GM23338 (cell line): ENCODE data around the gene CLIC3. TPM values are rescaled to one million over a fixed set of nuclear protein-coding genes. Genes with fewer than 3 reads are reported as not detected.

ENCODE experiments used
- ATAC-seq: fragments of 200-7000 bp; cut with Tn5 transposase; 3 replicates; pipeline ENCODE4 v1.9.1; 2020
- DNase-seq: peaks from one replicate; pipeline ENCODE4 v3.0.0-alpha.2; 2015; ENCODE audit warnings: low spot score
- H2AFZ ChIP-seq: fragments of 200-600 bp; sonication (generic); 2 replicates; pipeline ENCODE4 v1.8.0; 2016; ENCODE audit warnings: antibody characterized with exemption, mild to moderate bottlenecking, moderate library complexity
- H3F3A ChIP-seq: fragments of 200-600 bp; sonication (generic); replicated peaks from 2 replicates; pipeline ENCODE4 v1.8.0; 2017; ENCODE audit warnings: antibody characterized with exemption, mixed run types, low read depth
- H3K27ac ChIP-seq: fragments of 200-600 bp; sonication (generic); 2 replicates; pipeline ENCODE4 v1.6.1; 2016; ENCODE audit warnings: low read depth
- H3K27me3 ChIP-seq: fragments of 200-600 bp; sonication (generic); 2 replicates; pipeline ENCODE4 v1.8.0; 2016; ENCODE audit warnings: mild to moderate bottlenecking, mixed run types, moderate library complexity; ENCODE audit not compliant: insufficient read depth
- H3K36me3 ChIP-seq: fragments of 200-600 bp; sonication (generic); 2 replicates; pipeline ENCODE4 v1.8.0; 2016; ENCODE audit warnings: mild to moderate bottlenecking; ENCODE audit not compliant: insufficient read depth
- H3K4me1 ChIP-seq: fragments of 200-600 bp; sonication (generic); 2 replicates; pipeline ENCODE4 v1.8.0; 2016; ENCODE audit warnings: mild to moderate bottlenecking, moderate library complexity; ENCODE audit not compliant: insufficient read depth
- H3K4me2 ChIP-seq: fragments of 200-600 bp; sonication (generic); 2 replicates; pipeline ENCODE4 v1.7.1; 2017; ENCODE audit warnings: mixed run types
- H3K4me3 ChIP-seq: fragments of 200-600 bp; sonication (generic); 2 replicates; pipeline ENCODE4 v1.6.1; 2016; ENCODE audit warnings: mixed run types
- H3K79me2 ChIP-seq: fragments of 200-600 bp; sonication (generic); replicated peaks from 2 replicates; pipeline ENCODE4 v1.8.0; 2017; ENCODE audit warnings: mild to moderate bottlenecking; ENCODE audit not compliant: insufficient read depth
- H3K9me2 ChIP-seq: fragments of 200-600 bp; sonication (generic); 2 replicates; pipeline ENCODE4 v1.8.0; 2017; ENCODE audit not compliant: insufficient read depth
- H4K20me1 ChIP-seq: fragments of 200-600 bp; sonication (generic); replicated peaks from 2 replicates; pipeline ENCODE4 v1.8.0; 2017; ENCODE audit warnings: mild to moderate bottlenecking; ENCODE audit not compliant: insufficient read depth
- H3K27ac Mint-ChIP-seq: 2 replicates; pipeline ENCODE4 v1.8.0; 2020; ENCODE audit warnings: inconsistent platforms, mild to moderate bottlenecking, moderate library complexity, mixed read lengths
- H3K27me3 Mint-ChIP-seq: 3 replicates; pipeline ENCODE4 v1.8.0; 2022; ENCODE audit warnings: low read depth, mild to moderate bottlenecking, moderate library complexity, mixed read lengths, inconsistent platforms; ENCODE audit not compliant: insufficient read depth, poor library complexity
- H3K36me3 Mint-ChIP-seq: 3 replicates; pipeline ENCODE4 v1.8.0; 2021; ENCODE audit warnings: low read depth, mild to moderate bottlenecking, inconsistent platforms, moderate library complexity, mixed read lengths
- H3K4me1 Mint-ChIP-seq: 3 replicates; pipeline ENCODE4 v1.8.0; 2020; ENCODE audit warnings: mild to moderate bottlenecking, inconsistent platforms, mixed read lengths
- H3K4me3 Mint-ChIP-seq: 3 replicates; pipeline ENCODE4 v1.8.0; 2021; ENCODE audit warnings: moderate library complexity, mild to moderate bottlenecking, inconsistent platforms, mixed read lengths
- H3K9me3 Mint-ChIP-seq: 3 replicates; pipeline ENCODE4 v1.8.0; 2020; ENCODE audit warnings: moderate library complexity, mild to moderate bottlenecking, inconsistent platforms, mixed read lengths
- CREB1 ChIP-seq: fragments of 250-450 bp; sonication (Bioruptor Pico); IDR thresholded peaks from 2 replicates; pipeline ENCODE4 v1.5.0; 2020; ENCODE audit warnings: low read depth, mild to moderate bottlenecking, moderate library complexity
- EZH2 ChIP-seq: fragments of 200-600 bp; sonication (generic); IDR thresholded peaks from one replicate; pipeline ENCODE4 v1.8.0; 2017; ENCODE audit warnings: antibody characterized with exemption, mild to moderate bottlenecking, low read depth; ENCODE audit not compliant: unreplicated experiment
- EZH2phosphoT487 ChIP-seq: fragments of 200-600 bp; sonication (generic); IDR thresholded peaks from one replicate; pipeline ENCODE4 v1.8.1; 2018; ENCODE audit warnings: antibody characterized with exemption; ENCODE audit not compliant: unreplicated experiment
- JUNB ChIP-seq: IDR thresholded peaks from one replicate; pipeline ENCODE4 v1.6.1; 2016; ENCODE audit warnings: antibody characterized with exemption; ENCODE audit not compliant: unreplicated experiment
- NANOG ChIP-seq: IDR thresholded peaks from 2 replicates; pipeline ENCODE4 v1.6.1; 2016; ENCODE audit warnings: antibody characterized with exemption, borderline replicate concordance
- POLR2AphosphoS5 ChIP-seq: IDR thresholded peaks from 2 replicates; pipeline ENCODE4 v1.6.1; 2016; ENCODE audit warnings: antibody characterized with exemption, low read depth
- STAT1 ChIP-seq: IDR thresholded peaks from one replicate; pipeline ENCODE4 v1.6.1; 2016; ENCODE audit warnings: antibody characterized with exemption; ENCODE audit not compliant: unreplicated experiment
- ZNF114 ChIP-seq: fragments of 250-450 bp; sonication (Bioruptor Pico); IDR thresholded peaks from 2 replicates; pipeline ENCODE4 v1.5.0; 2020; ENCODE audit warnings: mild to moderate bottlenecking, moderate library complexity
- ZNF331 ChIP-seq: fragments of 250-450 bp; sonication (Bioruptor Pico); IDR thresholded peaks from 2 replicates; pipeline ENCODE4 v1.5.0; 2020; ENCODE audit warnings: low read depth, mild to moderate bottlenecking, moderate library complexity
- polyA plus RNA-seq: library from polyadenylated mRNA; unstranded; fragments of >200 nt; fragmentation: Nextera tagmentation; extraction: Ambion mirVana; gene quantifications from 2 replicates; pipeline ENCODE4 v1.2.1, GENCODE V29; 2016
- total RNA-seq: library from RNA; depleted of rRNA; stranded (reverse); fragments of >200 nt; shearing (Covaris generic); gene quantifications from 2 replicates; pipeline ENCODE4 v1.2.3, GENCODE V29; 2014
- TF ChIP-seq, protein P1 (sequence below): IDR thresholded peaks from 2 replicates; pipeline ENCODE4 v1.6.1; 2016; ENCODE audit warnings: antibody characterized with exemption
- TF ChIP-seq, protein P2 (sequence below): IDR thresholded peaks from one replicate; pipeline ENCODE4 v1.6.1; 2018; ENCODE audit warnings: antibody characterized with exemption; ENCODE audit not compliant: unreplicated experiment
- TF ChIP-seq, protein P3 (sequence below), 2 experiments: fragments of 200-600 bp in 1 of 2; sonication (generic) in 1 of 2; conservative IDR thresholded peaks; 2 replicates each; pipeline versions ENCODE4 v1.5.1 to v1.6.1; 2016 to 2017; ENCODE audit warnings: antibody characterized with exemption in 2 of 2, low read depth in 2 of 2, mild to moderate bottlenecking in 2 of 2, moderate library complexity in 1 of 2
- TF ChIP-seq, protein P4 (sequence below): fragments of 250-450 bp; sonication (Bioruptor Pico); IDR thresholded peaks from 2 replicates; pipeline ENCODE4 v1.5.0; 2020; ENCODE audit warnings: mild to moderate bottlenecking, moderate library complexity

The CLIC3 gene
- total and polyA plus RNA-seq, 2 experiments from 2014 or later: 0.53 to 0.56 TPM

DNA sequence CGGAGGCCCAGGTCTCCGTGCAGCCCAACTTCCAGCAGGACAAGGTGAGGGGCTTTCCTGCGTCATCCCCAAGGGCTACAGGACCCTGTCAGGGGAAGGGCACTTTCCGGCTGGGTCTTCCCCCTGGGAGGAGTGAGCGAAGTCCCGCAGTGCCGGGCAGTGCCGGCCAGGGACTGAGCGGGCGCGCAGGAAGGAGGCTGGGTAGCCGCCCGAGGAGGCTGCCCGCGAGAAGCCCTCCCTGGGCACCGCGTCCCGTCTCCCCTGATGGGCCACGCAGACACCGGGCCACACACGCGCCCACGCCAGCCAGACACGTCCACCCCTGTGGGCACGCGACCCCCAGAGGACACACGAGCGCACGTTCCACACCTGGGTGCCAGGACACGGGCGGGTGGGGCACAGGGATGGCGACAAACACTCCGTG is 18.7 kb downstream of the CLIC3 start:
- Mint-ChIP-seq H3K9me3 (no peaks in the 10 kb centered on the region), H3K4me3 (peak overlapping the region; percentile 64), H3K27me3 (peaks cover 7% of the 10 kb centered on the region), H3K4me1 (peaks cover 2% of the 10 kb centered on the region; the same call in 1 of the 3 replicates), H3K27ac (no peak overlapping the region), H3K36me3 (no peaks in the 10 kb centered on the region)
- peak; percentile 25 for ATAC-seq
- no peaks in the 10 kb centered on the region for H4K20me1 ChIP-seq
- H3K27me3 ChIP-seq: no peaks in the 10 kb centered on the region
- H3K79me2 ChIP-seq: no peaks in the 10 kb centered on the region
- no peaks in the 10 kb centered on the region for H3K36me3 ChIP-seq
- peak overlapping the region; percentile 52; the same call in 1 of the 2 replicates for H2AFZ ChIP-seq
- no peaks in the 10 kb centered on the region for H3F3A ChIP-seq
- H3K27ac ChIP-seq: no peak overlapping the region
- peak overlapping the region; percentile 86 for H3K4me2 ChIP-seq
- H3K4me3 ChIP-seq: peak overlapping the region; percentile 70
- H3K9me2 ChIP-seq: no peaks in the 10 kb centered on the region
- no peak for TF ChIP-seq STAT1
- TF ChIP-seq NANOG: no peak
- TF ChIP-seq JUNB: no peak
- TF ChIP-seq ZNF331 (CRISPR knock-in tag): no peak
- TF ChIP-seq, protein P1, sequence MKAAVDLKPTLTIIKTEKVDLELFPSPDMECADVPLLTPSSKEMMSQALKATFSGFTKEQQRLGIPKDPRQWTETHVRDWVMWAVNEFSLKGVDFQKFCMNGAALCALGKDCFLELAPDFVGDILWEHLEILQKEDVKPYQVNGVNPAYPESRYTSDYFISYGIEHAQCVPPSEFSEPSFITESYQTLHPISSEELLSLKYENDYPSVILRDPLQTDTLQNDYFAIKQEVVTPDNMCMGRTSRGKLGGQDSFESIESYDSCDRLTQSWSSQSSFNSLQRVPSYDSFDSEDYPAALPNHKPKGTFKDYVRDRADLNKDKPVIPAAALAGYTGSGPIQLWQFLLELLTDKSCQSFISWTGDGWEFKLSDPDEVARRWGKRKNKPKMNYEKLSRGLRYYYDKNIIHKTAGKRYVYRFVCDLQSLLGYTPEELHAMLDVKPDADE: no peak
- TF ChIP-seq ZNF114: no peak
- TF ChIP-seq POLR2AphosphoS5: no peak
- TF ChIP-seq CREB1: no peak
- TF ChIP-seq EZH2: no peak
- TF ChIP-seq, protein P2, sequence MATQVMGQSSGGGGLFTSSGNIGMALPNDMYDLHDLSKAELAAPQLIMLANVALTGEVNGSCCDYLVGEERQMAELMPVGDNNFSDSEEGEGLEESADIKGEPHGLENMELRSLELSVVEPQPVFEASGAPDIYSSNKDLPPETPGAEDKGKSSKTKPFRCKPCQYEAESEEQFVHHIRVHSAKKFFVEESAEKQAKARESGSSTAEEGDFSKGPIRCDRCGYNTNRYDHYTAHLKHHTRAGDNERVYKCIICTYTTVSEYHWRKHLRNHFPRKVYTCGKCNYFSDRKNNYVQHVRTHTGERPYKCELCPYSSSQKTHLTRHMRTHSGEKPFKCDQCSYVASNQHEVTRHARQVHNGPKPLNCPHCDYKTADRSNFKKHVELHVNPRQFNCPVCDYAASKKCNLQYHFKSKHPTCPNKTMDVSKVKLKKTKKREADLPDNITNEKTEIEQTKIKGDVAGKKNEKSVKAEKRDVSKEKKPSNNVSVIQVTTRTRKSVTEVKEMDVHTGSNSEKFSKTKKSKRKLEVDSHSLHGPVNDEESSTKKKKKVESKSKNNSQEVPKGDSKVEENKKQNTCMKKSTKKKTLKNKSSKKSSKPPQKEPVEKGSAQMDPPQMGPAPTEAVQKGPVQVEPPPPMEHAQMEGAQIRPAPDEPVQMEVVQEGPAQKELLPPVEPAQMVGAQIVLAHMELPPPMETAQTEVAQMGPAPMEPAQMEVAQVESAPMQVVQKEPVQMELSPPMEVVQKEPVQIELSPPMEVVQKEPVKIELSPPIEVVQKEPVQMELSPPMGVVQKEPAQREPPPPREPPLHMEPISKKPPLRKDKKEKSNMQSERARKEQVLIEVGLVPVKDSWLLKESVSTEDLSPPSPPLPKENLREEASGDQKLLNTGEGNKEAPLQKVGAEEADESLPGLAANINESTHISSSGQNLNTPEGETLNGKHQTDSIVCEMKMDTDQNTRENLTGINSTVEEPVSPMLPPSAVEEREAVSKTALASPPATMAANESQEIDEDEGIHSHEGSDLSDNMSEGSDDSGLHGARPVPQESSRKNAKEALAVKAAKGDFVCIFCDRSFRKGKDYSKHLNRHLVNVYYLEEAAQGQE: no peak
- no peak for TF ChIP-seq EZH2phosphoT487
- TF ChIP-seq, protein P3, sequence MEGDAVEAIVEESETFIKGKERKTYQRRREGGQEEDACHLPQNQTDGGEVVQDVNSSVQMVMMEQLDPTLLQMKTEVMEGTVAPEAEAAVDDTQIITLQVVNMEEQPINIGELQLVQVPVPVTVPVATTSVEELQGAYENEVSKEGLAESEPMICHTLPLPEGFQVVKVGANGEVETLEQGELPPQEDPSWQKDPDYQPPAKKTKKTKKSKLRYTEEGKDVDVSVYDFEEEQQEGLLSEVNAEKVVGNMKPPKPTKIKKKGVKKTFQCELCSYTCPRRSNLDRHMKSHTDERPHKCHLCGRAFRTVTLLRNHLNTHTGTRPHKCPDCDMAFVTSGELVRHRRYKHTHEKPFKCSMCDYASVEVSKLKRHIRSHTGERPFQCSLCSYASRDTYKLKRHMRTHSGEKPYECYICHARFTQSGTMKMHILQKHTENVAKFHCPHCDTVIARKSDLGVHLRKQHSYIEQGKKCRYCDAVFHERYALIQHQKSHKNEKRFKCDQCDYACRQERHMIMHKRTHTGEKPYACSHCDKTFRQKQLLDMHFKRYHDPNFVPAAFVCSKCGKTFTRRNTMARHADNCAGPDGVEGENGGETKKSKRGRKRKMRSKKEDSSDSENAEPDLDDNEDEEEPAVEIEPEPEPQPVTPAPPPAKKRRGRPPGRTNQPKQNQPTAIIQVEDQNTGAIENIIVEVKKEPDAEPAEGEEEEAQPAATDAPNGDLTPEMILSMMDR (conservative IDR thresholded peaks at IDR 0.05; ENCODE audit: low read depth in 2 of 2): no peak
- TF ChIP-seq, protein P4, sequence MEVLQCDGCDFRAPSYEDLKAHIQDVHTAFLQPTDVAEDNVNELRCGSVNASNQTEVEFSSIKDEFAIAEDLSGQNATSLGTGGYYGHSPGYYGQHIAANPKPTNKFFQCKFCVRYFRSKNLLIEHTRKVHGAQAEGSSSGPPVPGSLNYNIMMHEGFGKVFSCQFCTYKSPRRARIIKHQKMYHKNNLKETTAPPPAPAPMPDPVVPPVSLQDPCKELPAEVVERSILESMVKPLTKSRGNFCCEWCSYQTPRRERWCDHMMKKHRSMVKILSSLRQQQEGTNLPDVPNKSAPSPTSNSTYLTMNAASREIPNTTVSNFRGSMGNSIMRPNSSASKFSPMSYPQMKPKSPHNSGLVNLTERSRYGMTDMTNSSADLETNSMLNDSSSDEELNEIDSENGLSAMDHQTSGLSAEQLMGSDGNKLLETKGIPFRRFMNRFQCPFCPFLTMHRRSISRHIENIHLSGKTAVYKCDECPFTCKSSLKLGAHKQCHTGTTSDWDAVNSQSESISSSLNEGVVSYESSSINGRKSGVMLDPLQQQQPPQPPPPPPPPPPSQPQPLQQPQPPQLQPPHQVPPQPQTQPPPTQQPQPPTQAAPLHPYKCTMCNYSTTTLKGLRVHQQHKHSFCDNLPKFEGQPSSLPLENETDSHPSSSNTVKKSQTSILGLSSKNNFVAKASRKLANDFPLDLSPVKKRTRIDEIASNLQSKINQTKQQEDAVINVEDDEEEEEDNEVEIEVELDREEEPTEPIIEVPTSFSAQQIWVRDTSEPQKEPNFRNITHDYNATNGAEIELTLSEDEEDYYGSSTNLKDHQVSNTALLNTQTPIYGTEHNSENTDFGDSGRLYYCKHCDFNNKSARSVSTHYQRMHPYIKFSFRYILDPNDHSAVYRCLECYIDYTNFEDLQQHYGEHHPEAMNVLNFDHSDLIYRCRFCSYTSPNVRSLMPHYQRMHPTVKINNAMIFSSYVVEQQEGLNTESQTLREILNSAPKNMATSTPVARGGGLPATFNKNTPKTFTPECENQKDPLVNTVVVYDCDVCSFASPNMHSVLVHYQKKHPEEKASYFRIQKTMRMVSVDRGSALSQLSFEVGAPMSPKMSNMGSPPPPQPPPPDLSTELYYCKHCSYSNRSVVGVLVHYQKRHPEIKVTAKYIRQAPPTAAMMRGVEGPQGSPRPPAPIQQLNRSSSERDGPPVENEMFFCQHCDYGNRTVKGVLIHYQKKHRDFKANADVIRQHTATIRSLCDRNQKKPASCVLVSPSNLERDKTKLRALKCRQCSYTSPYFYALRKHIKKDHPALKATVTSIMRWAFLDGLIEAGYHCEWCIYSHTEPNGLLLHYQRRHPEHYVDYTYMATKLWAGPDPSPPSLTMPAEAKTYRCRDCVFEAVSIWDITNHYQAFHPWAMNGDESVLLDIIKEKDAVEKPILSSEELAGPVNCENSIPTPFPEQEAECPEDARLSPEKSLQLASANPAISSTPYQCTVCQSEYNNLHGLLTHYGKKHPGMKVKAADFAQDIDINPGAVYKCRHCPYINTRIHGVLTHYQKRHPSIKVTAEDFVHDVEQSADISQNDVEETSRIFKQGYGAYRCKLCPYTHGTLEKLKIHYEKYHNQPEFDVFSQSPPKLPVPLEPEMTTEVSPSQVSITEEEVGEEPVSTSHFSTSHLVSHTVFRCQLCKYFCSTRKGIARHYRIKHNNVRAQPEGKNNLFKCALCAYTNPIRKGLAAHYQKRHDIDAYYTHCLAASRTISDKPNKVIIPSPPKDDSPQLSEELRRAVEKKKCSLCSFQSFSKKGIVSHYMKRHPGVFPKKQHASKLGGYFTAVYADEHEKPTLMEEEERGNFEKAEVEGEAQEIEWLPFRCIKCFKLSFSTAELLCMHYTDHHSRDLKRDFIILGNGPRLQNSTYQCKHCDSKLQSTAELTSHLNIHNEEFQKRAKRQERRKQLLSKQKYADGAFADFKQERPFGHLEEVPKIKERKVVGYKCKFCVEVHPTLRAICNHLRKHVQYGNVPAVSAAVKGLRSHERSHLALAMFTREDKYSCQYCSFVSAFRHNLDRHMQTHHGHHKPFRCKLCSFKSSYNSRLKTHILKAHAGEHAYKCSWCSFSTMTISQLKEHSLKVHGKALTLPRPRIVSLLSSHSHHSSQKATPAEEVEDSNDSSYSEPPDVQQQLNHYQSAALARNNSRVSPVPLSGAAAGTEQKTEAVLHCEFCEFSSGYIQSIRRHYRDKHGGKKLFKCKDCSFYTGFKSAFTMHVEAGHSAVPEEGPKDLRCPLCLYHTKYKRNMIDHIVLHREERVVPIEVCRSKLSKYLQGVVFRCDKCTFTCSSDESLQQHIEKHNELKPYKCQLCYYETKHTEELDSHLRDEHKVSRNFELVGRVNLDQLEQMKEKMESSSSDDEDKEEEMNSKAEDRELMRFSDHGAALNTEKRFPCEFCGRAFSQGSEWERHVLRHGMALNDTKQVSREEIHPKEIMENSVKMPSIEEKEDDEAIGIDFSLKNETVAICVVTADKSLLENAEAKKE: no peak
- no peaks in the 10 kb centered on the region for H3K4me1 ChIP-seq
- peak; percentile 40 for DNase-seq
